GM20000 (cell line): ENCODE measurements around the gene BANF1.
"Not testable (repeated sequence)": the region's sequence is repeated elsewhere in the genome, so short reads cannot be mapped to it uniquely, and the experiment has no call there.

ENCODE experiments used
- DNase-seq: peaks from one replicate; pipeline ENCODE4 v3.0.0; 2012; ENCODE audit warnings: low spot score
- CTCF ChIP-seq: IDR thresholded peaks from 2 replicates; pipeline ENCODE4 v1.5.1; 2012; ENCODE audit warnings: mild to moderate bottlenecking, control low read depth; ENCODE audit errors: extremely low read depth, missing control alignments

The BANF1 gene

GRCh38 chr11:66016793-66017177 lies 14.5 kb downstream of the BANF1 start:
- no peak for DNase-seq
- no peak for TF ChIP-seq CTCF

GRCh38 chr11:66017321-66017720 lies 15.0 kb downstream of the BANF1 start:
- no peak for DNase-seq
- TF ChIP-seq CTCF, result no peak

- DNase-seq, result no peak
- TF ChIP-seq CTCF, result no peak
Measured at GRCh38 chr11:66020212-66020611, 17.9 kb downstream of the BANF1 start.

- TF ChIP-seq CTCF, result no peak
- DNase-seq, result no peak
Measured at GRCh38 chr11:66020618-66021357, 18.5 kb downstream of the BANF1 start.

- DNase-seq, result peak; percentile 91
- TF ChIP-seq CTCF, result peak; percentile 95
Measured at GRCh38 chr11:66022401-66023185, 20.3 kb downstream of the BANF1 start.

GRCh38 chr11:66023186-66023440 lies 20.8 kb downstream of the BANF1 start:
- not testable (repeated sequence) for DNase-seq

GRCh38 chr11:66026017-66026529 lies 23.8 kb downstream of the BANF1 start, which contains the start of gene CATSPER1:
TSS of gene CATSPER1 (minus strand) at chr11:66026479. CDS start at chr11:66026379, 100 bp downstream.
- DNase-seq, result no peak
- no peak for TF ChIP-seq CTCF
